ENCODE measurements around the gene OBP2A.

DNA sequence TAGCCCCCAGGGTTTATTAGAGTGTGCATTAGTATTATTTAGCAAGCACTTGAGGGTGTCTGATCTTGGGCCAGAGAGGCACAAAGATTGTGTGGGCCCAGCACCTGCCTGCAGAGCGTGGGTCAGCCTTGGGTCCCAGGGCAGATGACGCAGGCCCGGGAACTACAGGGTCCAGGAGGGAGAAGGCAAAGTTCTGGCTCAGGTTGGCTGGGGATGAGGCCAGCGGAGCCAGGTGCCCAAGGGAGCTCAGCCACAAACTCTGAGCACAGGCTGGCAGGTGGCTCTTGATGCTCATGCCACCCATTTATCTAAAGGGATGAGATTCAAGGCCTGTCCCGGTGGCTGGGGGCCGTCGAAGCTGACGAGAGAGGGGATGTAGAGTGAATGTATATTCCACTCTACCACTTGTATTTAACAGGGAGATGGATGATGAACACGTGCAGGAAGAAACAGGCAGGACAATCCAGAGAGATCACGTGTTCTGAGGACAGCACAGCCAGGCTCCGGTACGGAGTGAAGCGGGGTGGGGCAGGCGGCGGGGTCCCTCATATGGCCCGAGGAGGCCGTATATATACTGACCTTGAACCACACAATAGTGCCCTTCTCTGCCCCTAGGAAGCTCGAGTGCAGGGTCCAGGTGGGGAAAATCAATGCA lies 818 bp upstream of the OBP2A start:
- no peak for TF ChIP-seq TEAD4 (CRISPR knock-in tag; IDR thresholded peaks at IDR 0.05)
- TF ChIP-seq, protein P1, sequence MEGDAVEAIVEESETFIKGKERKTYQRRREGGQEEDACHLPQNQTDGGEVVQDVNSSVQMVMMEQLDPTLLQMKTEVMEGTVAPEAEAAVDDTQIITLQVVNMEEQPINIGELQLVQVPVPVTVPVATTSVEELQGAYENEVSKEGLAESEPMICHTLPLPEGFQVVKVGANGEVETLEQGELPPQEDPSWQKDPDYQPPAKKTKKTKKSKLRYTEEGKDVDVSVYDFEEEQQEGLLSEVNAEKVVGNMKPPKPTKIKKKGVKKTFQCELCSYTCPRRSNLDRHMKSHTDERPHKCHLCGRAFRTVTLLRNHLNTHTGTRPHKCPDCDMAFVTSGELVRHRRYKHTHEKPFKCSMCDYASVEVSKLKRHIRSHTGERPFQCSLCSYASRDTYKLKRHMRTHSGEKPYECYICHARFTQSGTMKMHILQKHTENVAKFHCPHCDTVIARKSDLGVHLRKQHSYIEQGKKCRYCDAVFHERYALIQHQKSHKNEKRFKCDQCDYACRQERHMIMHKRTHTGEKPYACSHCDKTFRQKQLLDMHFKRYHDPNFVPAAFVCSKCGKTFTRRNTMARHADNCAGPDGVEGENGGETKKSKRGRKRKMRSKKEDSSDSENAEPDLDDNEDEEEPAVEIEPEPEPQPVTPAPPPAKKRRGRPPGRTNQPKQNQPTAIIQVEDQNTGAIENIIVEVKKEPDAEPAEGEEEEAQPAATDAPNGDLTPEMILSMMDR (IDR thresholded peaks at IDR 0.05), result no peak
- TF ChIP-seq, protein P2, sequence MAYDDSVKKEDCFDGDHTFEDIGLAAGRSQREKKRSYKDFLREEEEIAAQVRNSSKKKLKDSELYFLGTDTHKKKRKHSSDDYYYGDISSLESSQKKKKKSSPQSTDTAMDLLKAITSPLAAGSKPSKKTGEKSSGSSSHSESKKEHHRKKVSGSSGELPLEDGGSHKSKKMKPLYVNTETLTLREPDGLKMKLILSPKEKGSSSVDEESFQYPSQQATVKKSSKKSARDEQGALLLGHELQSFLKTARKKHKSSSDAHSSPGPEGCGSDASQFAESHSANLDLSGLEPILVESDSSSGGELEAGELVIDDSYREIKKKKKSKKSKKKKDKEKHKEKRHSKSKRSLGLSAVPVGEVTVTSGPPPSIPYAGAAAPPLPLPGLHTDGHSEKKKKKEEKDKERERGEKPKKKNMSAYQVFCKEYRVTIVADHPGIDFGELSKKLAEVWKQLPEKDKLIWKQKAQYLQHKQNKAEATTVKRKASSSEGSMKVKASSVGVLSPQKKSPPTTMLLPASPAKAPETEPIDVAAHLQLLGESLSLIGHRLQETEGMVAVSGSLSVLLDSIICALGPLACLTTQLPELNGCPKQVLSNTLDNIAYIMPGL (CRISPR knock-in tag; IDR thresholded peaks at IDR 0.05), result no peak
- TF ChIP-seq, protein P3, sequence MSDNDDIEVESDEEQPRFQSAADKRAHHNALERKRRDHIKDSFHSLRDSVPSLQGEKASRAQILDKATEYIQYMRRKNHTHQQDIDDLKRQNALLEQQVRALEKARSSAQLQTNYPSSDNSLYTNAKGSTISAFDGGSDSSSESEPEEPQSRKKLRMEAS (CRISPR knock-in tag; IDR thresholded peaks at IDR 0.05), result no peak
- no peak for TF ChIP-seq ESRRA (CRISPR knock-in tag; IDR thresholded peaks at IDR 0.05; ENCODE audit: borderline replicate concordance)
- TF ChIP-seq, protein P4, sequence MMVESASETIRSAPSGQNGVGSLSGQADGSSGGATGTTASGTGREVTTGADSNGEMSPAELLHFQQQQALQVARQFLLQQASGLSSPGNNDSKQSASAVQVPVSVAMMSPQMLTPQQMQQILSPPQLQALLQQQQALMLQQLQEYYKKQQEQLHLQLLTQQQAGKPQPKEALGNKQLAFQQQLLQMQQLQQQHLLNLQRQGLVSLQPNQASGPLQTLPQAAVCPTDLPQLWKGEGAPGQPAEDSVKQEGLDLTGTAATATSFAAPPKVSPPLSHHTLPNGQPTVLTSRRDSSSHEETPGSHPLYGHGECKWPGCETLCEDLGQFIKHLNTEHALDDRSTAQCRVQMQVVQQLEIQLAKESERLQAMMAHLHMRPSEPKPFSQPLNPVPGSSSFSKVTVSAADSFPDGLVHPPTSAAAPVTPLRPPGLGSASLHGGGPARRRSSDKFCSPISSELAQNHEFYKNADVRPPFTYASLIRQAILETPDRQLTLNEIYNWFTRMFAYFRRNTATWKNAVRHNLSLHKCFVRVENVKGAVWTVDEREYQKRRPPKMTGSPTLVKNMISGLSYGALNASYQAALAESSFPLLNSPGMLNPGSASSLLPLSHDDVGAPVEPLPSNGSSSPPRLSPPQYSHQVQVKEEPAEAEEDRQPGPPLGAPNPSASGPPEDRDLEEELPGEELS (CRISPR knock-in tag; IDR thresholded peaks at IDR 0.05), result no peak
- no peak for TF ChIP-seq ETV6 (CRISPR knock-in tag; IDR thresholded peaks at IDR 0.05)
- TF ChIP-seq, protein P5, sequence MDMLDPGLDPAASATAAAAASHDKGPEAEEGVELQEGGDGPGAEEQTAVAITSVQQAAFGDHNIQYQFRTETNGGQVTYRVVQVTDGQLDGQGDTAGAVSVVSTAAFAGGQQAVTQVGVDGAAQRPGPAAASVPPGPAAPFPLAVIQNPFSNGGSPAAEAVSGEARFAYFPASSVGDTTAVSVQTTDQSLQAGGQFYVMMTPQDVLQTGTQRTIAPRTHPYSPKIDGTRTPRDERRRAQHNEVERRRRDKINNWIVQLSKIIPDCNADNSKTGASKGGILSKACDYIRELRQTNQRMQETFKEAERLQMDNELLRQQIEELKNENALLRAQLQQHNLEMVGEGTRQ (CRISPR knock-in tag; IDR thresholded peaks at IDR 0.05), result no peak
- TF ChIP-seq RELA (CRISPR knock-in tag; IDR thresholded peaks at IDR 0.05; ENCODE audit: borderline replicate concordance), result no peak
- no peak for TF ChIP-seq ELF4 (CRISPR knock-in tag; IDR thresholded peaks at IDR 0.05; ENCODE audit: low read depth)
- TF ChIP-seq ATF1 (CRISPR knock-in tag; IDR thresholded peaks at IDR 0.05), result no peak
- TF ChIP-seq ZNF416 (CRISPR knock-in tag; IDR thresholded peaks at IDR 0.05), result no peak
- TF ChIP-seq ZNF423 (CRISPR knock-in tag; IDR thresholded peaks at IDR 0.05), result no peak

All from WTC11 (cell line).